GM12864 (cell line): Measurements from ENCODE around the gene GRAMD1A.
"Not testable (repeated sequence)": the region's sequence is repeated elsewhere in the genome, so short reads cannot be mapped to it uniquely, and the experiment has no call there.

ENCODE experiments used
- DNase-seq: peaks from one replicate; pipeline ENCODE4 v3.0.0-alpha.2; 2011; ENCODE audit warnings: low read depth
- H3K4me3 ChIP-seq: 2 replicates; pipeline ENCODE4 v1.5.1; 2011; ENCODE audit warnings: mild to moderate bottlenecking, low read depth, low read length, control low read depth
- TF ChIP-seq, protein P1 (sequence below): IDR thresholded peaks from 2 replicates; pipeline ENCODE4 v1.5.1; 2011; ENCODE audit warnings: low read depth, mild to moderate bottlenecking, moderate library complexity, low read length, control low read depth, inconsistent platforms; ENCODE audit errors: missing control alignments

The GRAMD1A gene

DNA sequence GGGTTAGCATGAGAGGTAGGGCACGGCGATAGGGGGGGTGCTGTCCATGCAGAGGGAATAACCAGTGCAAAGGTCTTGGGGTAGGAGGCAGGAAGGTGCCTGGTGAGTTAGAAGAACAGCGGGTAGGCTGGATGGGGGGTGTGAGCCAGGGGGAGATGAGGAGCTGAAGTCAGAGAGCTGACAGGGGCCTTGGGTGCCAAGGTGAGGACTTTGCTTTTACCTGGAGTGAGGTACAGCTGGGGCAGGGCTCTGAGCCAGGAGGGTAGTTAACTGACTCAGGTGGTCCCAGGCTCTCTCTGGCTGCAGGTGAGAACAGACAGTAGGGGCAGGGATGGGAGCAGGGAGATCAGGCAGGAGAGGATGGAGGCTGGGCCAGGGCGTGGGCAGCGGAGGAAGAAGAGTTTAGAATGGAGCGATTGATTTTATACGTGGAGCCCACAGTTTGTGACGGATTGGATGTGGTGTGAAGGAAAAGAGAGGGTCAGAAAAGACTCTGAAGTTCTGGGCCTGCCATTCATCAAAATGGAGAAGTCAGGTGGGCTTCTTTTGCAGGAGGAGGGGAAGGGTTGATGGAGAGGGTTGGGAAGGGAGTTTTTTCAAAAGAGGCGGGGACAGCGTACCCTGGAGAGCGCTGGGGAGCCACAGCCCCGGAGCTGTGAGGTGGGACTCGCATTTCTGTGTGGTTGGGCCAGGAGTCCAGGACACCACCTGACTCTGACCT lies 1.2 kb upstream of the GRAMD1A start:
- H3K4me3 ChIP-seq, result peak overlapping the region; percentile 66
- DNase-seq, result no peak
- TF ChIP-seq, protein P1, sequence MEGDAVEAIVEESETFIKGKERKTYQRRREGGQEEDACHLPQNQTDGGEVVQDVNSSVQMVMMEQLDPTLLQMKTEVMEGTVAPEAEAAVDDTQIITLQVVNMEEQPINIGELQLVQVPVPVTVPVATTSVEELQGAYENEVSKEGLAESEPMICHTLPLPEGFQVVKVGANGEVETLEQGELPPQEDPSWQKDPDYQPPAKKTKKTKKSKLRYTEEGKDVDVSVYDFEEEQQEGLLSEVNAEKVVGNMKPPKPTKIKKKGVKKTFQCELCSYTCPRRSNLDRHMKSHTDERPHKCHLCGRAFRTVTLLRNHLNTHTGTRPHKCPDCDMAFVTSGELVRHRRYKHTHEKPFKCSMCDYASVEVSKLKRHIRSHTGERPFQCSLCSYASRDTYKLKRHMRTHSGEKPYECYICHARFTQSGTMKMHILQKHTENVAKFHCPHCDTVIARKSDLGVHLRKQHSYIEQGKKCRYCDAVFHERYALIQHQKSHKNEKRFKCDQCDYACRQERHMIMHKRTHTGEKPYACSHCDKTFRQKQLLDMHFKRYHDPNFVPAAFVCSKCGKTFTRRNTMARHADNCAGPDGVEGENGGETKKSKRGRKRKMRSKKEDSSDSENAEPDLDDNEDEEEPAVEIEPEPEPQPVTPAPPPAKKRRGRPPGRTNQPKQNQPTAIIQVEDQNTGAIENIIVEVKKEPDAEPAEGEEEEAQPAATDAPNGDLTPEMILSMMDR, result no peak

DNA sequence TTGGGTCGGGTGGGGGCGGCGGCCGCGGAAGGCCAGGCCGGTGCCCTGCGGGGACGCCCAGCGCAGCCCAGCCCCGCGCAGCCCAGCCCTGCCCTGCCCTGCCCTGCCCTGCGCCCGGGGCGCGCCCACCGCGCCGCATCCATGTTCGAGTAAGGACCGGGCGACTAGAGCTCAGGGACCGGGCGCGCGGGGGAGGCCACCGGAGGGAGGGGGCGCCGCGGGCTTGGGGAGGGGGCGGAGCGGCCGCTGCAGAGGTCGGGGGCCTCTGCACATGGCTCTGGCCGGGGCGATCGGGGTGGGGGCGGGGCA lies 169 bp downstream of the GRAMD1A start:
- DNase-seq, result no peak
- peak overlapping the region; percentile 66 for H3K4me3 ChIP-seq
- TF ChIP-seq, protein P1, result no peak

DNA sequence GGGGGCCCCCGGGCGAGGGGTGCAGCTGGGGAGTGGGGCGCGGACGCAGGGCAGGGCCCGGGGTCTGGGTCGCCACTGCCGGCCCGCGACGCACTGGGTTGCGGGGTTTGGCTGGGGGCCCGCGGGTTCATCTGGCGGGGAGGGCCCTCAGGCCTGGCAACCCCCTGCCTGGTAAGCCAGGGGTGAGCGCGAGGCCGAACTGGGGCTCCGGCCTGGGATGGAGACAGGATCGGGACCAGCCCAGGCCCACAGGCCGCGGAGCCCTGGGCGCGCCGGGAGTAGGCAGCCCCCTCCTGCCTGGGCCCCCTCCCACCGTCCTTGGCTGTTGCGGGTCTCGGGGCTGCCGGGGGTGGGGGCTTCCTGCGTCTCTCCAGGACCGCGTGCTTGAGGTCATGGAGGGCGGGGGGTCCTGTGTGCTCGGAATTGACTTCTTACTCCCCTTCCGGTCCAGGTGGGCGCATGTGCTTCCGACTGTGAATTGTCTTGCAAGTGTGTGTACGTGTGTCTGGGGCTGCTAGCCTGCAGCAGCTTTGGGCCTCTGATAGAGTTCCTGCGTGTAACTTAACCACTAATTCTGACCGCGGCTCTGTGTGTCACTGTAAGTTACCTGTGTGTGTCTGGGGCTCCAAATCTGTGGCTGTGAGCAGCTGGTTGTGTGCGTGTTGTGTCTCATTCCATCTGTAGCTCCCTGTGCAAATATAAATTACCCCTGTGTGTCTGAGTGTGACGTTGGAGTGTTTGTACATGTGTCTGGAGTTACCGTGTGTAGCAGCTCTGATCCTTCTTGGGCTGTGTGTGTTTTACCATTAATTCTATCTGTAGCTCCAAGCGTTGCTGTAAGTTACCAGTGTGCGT lies 751 bp downstream of the GRAMD1A start:
- no peak for DNase-seq

DNA sequence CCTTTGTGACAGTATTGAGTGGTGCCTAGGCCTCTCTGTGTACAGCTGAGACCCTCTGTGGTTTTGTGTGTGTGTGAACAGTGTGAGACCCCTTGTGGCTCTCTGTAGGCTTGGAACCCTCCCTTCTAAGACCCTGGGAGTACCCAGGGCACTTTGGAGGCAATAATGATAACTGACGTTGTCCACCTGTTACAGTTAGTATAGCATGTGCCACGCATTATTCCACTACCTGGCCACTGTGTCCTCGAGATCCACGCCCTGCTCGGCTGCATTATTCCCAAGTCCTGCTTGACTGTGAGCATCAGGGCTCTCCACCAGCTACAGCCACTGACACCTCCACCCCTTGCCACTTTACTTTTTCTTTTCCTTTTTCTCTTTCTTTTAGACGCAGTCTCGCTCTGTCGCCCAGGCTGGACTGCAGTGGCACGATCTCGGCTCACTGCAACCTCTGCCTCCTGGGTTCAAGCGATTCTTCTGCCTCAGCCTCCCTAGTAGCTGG lies 2.0 kb downstream of the GRAMD1A start:
- peak overlapping the region; percentile 66 for H3K4me3 ChIP-seq
- no peak for DNase-seq
- TF ChIP-seq, protein P1, result no peak

More for the DNA sequence above, 751 bp downstream of the GRAMD1A start:
- TF ChIP-seq, protein P1, result no peak
- H3K4me3 ChIP-seq, result peak overlapping the region; percentile 66

DNA sequence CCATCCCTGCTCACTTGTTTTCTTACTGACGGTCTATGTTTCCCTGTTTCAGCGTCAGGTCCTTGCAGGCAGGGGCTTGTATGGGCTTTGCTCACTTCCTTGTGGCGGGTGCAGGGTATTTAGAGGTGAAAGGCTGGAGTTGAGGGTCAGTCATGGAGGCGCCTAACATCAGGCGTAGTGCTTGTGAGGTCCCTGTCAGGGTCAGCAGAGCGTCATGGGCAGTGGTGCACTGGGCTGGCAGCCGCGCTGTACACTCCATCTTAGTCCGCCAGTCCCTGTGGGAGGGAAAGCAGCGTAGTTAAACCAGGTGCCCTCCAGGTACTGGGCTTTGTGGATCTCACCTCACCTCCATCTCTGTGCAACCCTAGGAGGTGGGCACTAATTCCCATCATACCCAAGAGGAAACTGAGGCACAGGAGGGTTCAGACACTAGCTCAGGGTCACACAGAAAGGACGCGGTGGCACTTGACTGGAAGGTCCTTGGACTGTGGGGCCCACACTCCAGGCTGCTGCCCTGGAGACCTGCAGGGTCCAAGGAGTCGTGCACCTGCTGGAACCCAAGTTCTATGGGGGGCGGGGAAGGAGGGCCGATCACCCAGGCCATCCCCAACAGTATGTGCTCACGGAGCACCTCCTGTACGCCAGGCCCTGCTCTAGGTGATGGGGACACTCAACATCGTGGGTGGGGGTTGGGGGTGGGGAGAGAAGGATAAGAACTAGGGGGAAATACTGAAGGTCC lies 4.6 kb downstream of the GRAMD1A start:
- no peak for DNase-seq
- TF ChIP-seq, protein P1, result no peak
- no peak overlapping the region for H3K4me3 ChIP-seq

DNA sequence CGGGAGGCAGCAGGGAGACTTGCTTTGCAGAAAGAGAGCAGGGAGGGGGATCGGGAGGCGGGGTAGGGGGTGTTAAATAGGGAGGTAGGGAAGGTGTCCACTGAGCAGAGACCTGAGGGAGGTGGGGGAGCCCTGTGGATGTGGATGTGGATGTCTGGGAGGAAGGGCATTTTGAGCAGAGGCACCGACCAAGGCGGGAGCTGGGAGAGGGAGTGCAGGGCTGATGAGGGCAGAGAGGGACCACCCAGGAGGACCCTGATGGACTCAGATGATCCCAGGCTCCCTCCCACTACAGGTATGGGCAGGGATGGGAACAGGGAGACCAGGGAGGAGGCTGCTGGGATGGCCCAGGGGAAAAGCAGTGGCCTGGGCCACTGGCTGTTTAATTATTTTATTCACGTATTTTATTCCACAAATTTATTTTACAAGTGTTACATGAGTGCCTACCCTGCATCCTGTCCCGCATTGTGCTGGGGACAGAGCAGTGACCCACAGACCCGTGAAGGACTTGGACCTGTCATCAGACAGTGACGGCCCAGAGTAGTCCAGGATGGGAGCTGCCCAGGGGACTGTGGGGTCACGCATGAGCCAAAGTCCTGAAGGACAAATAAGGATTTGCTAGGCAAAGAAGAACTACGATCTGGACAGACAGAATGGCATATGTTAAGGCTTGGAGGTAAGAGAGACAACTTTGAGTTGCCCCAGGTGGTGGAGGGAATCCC lies 5.3 kb downstream of the GRAMD1A start:
- DNase-seq, result no peak
- TF ChIP-seq, protein P1, result no peak
- H3K4me3 ChIP-seq, result no peak overlapping the region

DNA sequence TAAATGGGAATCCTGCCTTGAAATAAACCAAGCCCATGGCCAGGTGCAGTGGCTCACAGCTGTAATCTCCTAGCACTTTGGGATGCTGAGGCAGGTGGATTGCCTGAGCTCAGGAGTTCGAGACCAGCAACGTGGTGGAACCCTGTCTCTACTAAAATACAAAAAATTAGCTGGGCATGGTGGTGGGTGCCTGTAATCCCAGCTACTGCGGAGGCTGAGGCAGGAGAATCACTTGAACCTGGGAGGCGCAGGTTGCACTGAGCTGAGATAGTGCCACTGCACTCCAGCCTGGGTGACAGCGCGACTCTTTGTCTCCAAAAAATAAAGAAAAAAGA lies 5.9 kb downstream of the GRAMD1A start:
- DNase-seq, H3K4me3 ChIP-seq: not testable (repeated sequence)
